Mesothelial cell of epicardium (in vitro differentiated cells): ENCODE data around the gene MAP4K3. TPM values are rescaled to one million over a fixed set of nuclear protein-coding genes. Genes with fewer than 3 reads are reported as not detected.

Experiments
- DNase-seq, 2 experiments: peaks; one replicate each; pipeline ENCODE4 v3.0.0; 2021; ENCODE audit warnings: low spot score in 2 of 2; ENCODE audit not compliant: unreplicated experiment in 2 of 2
- H3K27ac Mint-ChIP-seq: 2 replicates; pipeline ENCODE4 v1.8.0; 2021; ENCODE audit warnings: mixed read lengths
- H3K27me3 Mint-ChIP-seq: 2 replicates; pipeline ENCODE4 v1.8.0; 2021; ENCODE audit warnings: low read depth, mixed read lengths
- H3K36me3 Mint-ChIP-seq: 2 replicates; pipeline ENCODE4 v1.8.0; 2021; ENCODE audit warnings: mixed read lengths
- H3K4me1 Mint-ChIP-seq: 2 replicates; pipeline ENCODE4 v1.8.0; 2021; ENCODE audit warnings: mixed read lengths
- H3K4me3 Mint-ChIP-seq: 2 replicates; pipeline ENCODE4 v1.8.0; 2021; ENCODE audit warnings: mild to moderate bottlenecking, moderate library complexity, mixed read lengths
- H3K9me3 Mint-ChIP-seq: 2 replicates; pipeline ENCODE4 v1.8.0; 2021; ENCODE audit warnings: mixed read lengths
- CTCF ChIP-seq: fragments of 200-600 bp; sonication (generic); IDR thresholded peaks from one replicate; pipeline ENCODE4 v1.5.0; 2021; ENCODE audit warnings: antibody characterized with exemption; ENCODE audit not compliant: unreplicated experiment
- total RNA-seq: library from RNA; stranded (reverse); gene quantifications from 3 replicates; pipeline ENCODE4 v1.2.1, GENCODE V29; 2021

Gene MAP4K3
- total RNA-seq, 1 donor from 2014 or later = 78.0 TPM

DNA sequence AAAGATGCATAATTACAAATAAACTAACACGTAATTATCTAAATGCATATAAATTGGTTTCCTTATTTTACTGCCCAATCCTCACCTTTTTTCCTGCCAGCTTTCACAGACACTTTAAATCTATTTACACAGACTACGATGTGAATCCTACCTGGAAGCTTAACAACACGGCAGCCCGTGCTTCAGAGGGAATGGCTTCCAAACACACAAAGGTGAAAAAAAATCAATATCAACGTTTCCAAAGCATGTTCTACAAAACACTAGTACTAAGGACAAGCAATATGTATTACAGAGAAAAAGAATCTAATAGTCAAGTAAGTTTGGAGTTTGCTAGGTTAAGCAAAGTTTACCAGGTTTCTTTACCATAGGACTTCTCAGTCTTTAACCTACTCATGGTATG, 4.4 kb downstream of the MAP4K3 start:
- H3K9me3 Mint-ChIP-seq = no peaks in the 10 kb centered on the region
- no peak for DNase-seq

GRCh38 chr2:39431592-39432316, 5.3 kb downstream of the MAP4K3 start:
- no peak for TF ChIP-seq CTCF
- H3K9me3 Mint-ChIP-seq = no peaks in the 10 kb centered on the region
- peaks cover 74% of the 10 kb centered on the region for H3K4me1 Mint-ChIP-seq
- no peaks in the 10 kb centered on the region for H3K36me3 Mint-ChIP-seq
- H3K27me3 Mint-ChIP-seq = no peaks in the 10 kb centered on the region
- H3K4me3 Mint-ChIP-seq = no peak overlapping the region
- no peak for DNase-seq
- H3K27ac Mint-ChIP-seq = peak overlapping the region; percentile 68

More for the DNA sequence above, 4.4 kb downstream of the MAP4K3 start:
- peaks cover 66% of the 10 kb centered on the region for H3K4me1 Mint-ChIP-seq
- peak overlapping the region; percentile 66 for H3K27ac Mint-ChIP-seq
- no peak for TF ChIP-seq CTCF
- no peaks in the 10 kb centered on the region for H3K27me3 Mint-ChIP-seq
- H3K4me3 Mint-ChIP-seq = no peak overlapping the region
- H3K36me3 Mint-ChIP-seq = no peaks in the 10 kb centered on the region

DNA sequence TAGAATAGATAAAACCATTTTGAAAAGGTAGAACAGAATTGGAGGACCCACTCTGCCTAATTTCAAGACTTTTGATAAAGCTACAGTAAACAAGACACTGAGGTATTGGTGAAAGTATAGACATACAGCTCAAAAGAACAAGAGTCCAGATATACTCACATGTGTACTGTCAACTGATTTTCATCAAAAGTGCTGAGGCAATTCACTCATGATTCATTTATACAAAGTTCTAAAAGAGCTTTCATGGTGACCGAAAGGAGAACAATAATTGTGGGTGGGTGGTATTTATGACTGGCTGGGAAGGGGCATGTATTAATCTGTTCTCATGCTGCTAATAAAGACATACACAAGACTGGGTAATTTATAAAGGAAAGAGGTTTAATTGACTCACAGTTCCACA, 7.3 kb downstream of the MAP4K3 start:
- TF ChIP-seq CTCF = no peak
- H3K27me3 Mint-ChIP-seq = no peaks in the 10 kb centered on the region
- no peaks in the 10 kb centered on the region for H3K9me3 Mint-ChIP-seq
- H3K36me3 Mint-ChIP-seq = no peaks in the 10 kb centered on the region
- peak overlapping the region; percentile 64 for H3K27ac Mint-ChIP-seq
- no peak overlapping the region for H3K4me3 Mint-ChIP-seq
- no peak for DNase-seq
- peaks cover 68% of the 10 kb centered on the region for H3K4me1 Mint-ChIP-seq

GRCh38 chr2:39424951-39425350, 12.1 kb downstream of the MAP4K3 start:
- H3K27ac Mint-ChIP-seq = no peak overlapping the region
- DNase-seq = no peak
- H3K4me1 Mint-ChIP-seq = peaks cover 23% of the 10 kb centered on the region
- peaks cover 3% of the 10 kb centered on the region for H3K9me3 Mint-ChIP-seq
- H3K4me3 Mint-ChIP-seq = no peak overlapping the region
- no peak for TF ChIP-seq CTCF
- no peaks in the 10 kb centered on the region for H3K27me3 Mint-ChIP-seq
- peaks cover 4% of the 10 kb centered on the region for H3K36me3 Mint-ChIP-seq

GRCh38 chr2:39422700-39423099, 14.4 kb downstream of the MAP4K3 start:
- no peak for TF ChIP-seq CTCF
- Mint-ChIP-seq H3K9me3 (peaks cover 3% of the 10 kb centered on the region), H3K27me3 (no peaks in the 10 kb centered on the region), H3K4me1 (peaks cover 26% of the 10 kb centered on the region), H3K4me3 (no peak overlapping the region), H3K36me3 (peaks cover 4% of the 10 kb centered on the region), H3K27ac (no peak overlapping the region)
- DNase-seq = no peak
